Nucleus accumbens (tissue), 56 donors: Measurements from ENCODE around the gene AQP9.

Source experiments
- DNase-seq, 56 donors: peaks; one replicate each; lab custom pipeline; 2025; lab: John Stamatoyannopoulos, UW

The AQP9 gene

GRCh38 chr15:58139276-58139988 lies 1.3 kb downstream of the AQP9 start:
- no peak for DNase-seq

- no peak for DNase-seq
These were observed 1.9 kb downstream of the AQP9 start for GRCh38 chr15:58139989-58140522.

GRCh38 chr15:58141894-58142293 lies 3.7 kb downstream of the AQP9 start:
- no peak for DNase-seq

- DNase-seq, result no peak
These were observed 4.8 kb downstream of the AQP9 start for GRCh38 chr15:58142827-58143461.

- DNase-seq, result no peak
These were observed 7.4 kb downstream of the AQP9 start for GRCh38 chr15:58145606-58146005.

- DNase-seq, result no peak
These were observed 8.0 kb downstream of the AQP9 start for GRCh38 chr15:58146211-58146610.

GRCh38 chr15:58146749-58147148 lies 8.6 kb downstream of the AQP9 start:
- peak in 1 of 56 donors; percentile 1 for DNase-seq

- DNase-seq, result no peak
These were observed 9.0 kb downstream of the AQP9 start for GRCh38 chr15:58147171-58147611.

GRCh38 chr15:58148120-58148519 lies 9.9 kb downstream of the AQP9 start:
- DNase-seq, result no peak

GRCh38 chr15:58148633-58149445 lies 10.7 kb downstream of the AQP9 start:
- no peak for DNase-seq

- no peak for DNase-seq
These were observed 16.6 kb downstream of the AQP9 start for GRCh38 chr15:58154769-58155168.

- no peak for DNase-seq
These were observed 21.7 kb downstream of the AQP9 start for GRCh38 chr15:58159827-58160386.

GRCh38 chr15:58161436-58161930 lies 23.3 kb downstream of the AQP9 start:
- DNase-seq, result no peak

- no peak for DNase-seq
These were observed 25.8 kb downstream of the AQP9 start for GRCh38 chr15:58163985-58164384.

- DNase-seq, result no peak
These were observed 26.7 kb downstream of the AQP9 start for GRCh38 chr15:58164926-58165325.

GRCh38 chr15:58165661-58166060 lies 27.5 kb downstream of the AQP9 start:
- peak in 7 of 56 donors; percentile 1 to 41 (median 8) for DNase-seq

- DNase-seq, result no peak
These were observed 29.0 kb downstream of the AQP9 start for GRCh38 chr15:58167095-58167691.

GRCh38 chr15:58169934-58170333 lies 31.8 kb downstream of the AQP9 start:
- no peak for DNase-seq

- DNase-seq, result no peak
These were observed 33.4 kb downstream of the AQP9 start for GRCh38 chr15:58171476-58172061.

GRCh38 chr15:58174709-58175108 lies 36.5 kb downstream of the AQP9 start:
- no peak for DNase-seq
